ENCODE data around the gene SMARCD2. TPM values are rescaled to one million over a fixed set of nuclear protein-coding genes. Genes with fewer than 3 reads are reported as not detected.
"Not testable (repeated sequence)": the region's sequence is repeated elsewhere in the genome, so short reads cannot be mapped to it uniquely, and the experiment has no call there.

The SMARCD2 gene
- total RNA-seq (100 to 1,000 TPM; 113 to 114 TPM), polyA plus RNA-seq (100 to 1,000 TPM in 1 of 2 donors, 10 to 100 TPM in 1; 80.4 to 125 TPM)

GRCh38 chr17:63842540-63843386 is at the start of gene SMARCD2:
Gene SMARCD2 (minus strand): TSS chr17:63842685. CDS start chr17:63842674, 11 bp downstream.
- intact Hi-C loops (cut with micrococcal nuclease), result loop anchor here (1.0 to 10.0 kb wide), 7 partner anchors 15 to 662 kb away; partner anchors contain the start of genes CCDC47, CEP95, DCAF7 and DDX5
- Histone ChIP-seq H3K9me3 (ENCODE audit: control insufficient read depth in 1 of 2, low read length in 2 of 2) (no peaks in the 10 kb centered on the region), H3K4me3 (ENCODE audit: low read length in 2 of 2) (peak within 1 kb of the TSS; percentile 58 to 72), H3K27me3 (ENCODE audit: insufficient read depth, low read length) (no peaks in the 10 kb centered on the region), H3K4me1 (ENCODE audit: insufficient read depth, low read length) (peaks cover 48% of the 10 kb centered on the region), H3K27ac (ENCODE audit: low read depth, low read length) (peak within 1 kb of the TSS; percentile 84), H3K36me3 (ENCODE audit: insufficient read depth, low read length) (no peaks in the 10 kb centered on the region)
- POLR2A ChIA-PET (ENCODE audit: partially characterized antibody), result interaction anchor here (0.7 to 8.8 kb wide), 17 partner anchors 14 to 663 kb away, joined by 3 to 104 read pairs (median 4); partner anchors contain the start of genes CCDC47, DDX42, FTSJ3 and LIMD2
- peak; percentile 97 to 98 (median 98) for DNase-seq
- Mint-ChIP-seq H3K27ac (peak within 1 kb of the TSS; percentile 87 to 96 (median 95)), H3K4me3 (peak within 1 kb of the TSS; percentile 86 to 97 (median 94)), H3K9me3 (no peaks in the 10 kb centered on the region), H3K27me3 (no peaks in the 10 kb centered on the region), H3K36me3 (peaks cover 0 to 16% of the 10 kb centered on the region in 2 donors), H3K4me1 (peaks cover 17 to 57% (median 35%) of the 10 kb centered on the region in 4 donors)
- CTCF ChIA-PET (ENCODE audit: partially characterized antibody), result interaction anchor here (0.8 to 2.6 kb wide), 7 partner anchors 8 to 412 kb away, joined by 3 to 16 read pairs (median 3); partner anchors contain the start of genes CCDC47, DDX42 and PSMC5

- H3K27ac ChIP-seq (ENCODE audit: low read depth, low read length); H3K9me3 Mint-ChIP-seq; H3K4me1 Mint-ChIP-seq; H3K9me3 ChIP-seq (ENCODE audit: control insufficient read depth in 1 of 2, low read length in 2 of 2); H3K4me3 ChIP-seq (ENCODE audit: low read length in 2 of 2); POLR2A ChIA-PET (ENCODE audit: partially characterized antibody); H3K27me3 ChIP-seq (ENCODE audit: insufficient read depth, low read length); intact Hi-C loops (cut with micrococcal nuclease); H3K36me3 Mint-ChIP-seq; H3K4me1 ChIP-seq (ENCODE audit: insufficient read depth, low read length); H3K36me3 ChIP-seq (ENCODE audit: insufficient read depth, low read length); H3K27me3 Mint-ChIP-seq; H3K27ac Mint-ChIP-seq: not testable (repeated sequence)
- H3K4me3 Mint-ChIP-seq, result peak overlapping the region in 2 of 8 donors; percentile 17 to 53
- peak in 4 of 5 donors; percentile 26 to 44 (median 36) for DNase-seq
- CTCF ChIA-PET (ENCODE audit: partially characterized antibody), result interaction anchor here (0.7 to 3.4 kb wide), 17 partner anchors 8 to 382 kb away, joined by 3 to 23 read pairs (median 3); partner anchors contain the start of genes CD79B, GH1, GH2 and ICAM2
Observed at GRCh38 chr17:63889026-63889848, 46.8 kb upstream of the SMARCD2 start.

GRCh38 chr17:63885119-63885518 is 42.6 kb upstream of the SMARCD2 start:
- H3K9me3 ChIP-seq (ENCODE audit: control insufficient read depth in 1 of 2, low read length in 2 of 2); H3K27ac Mint-ChIP-seq; H3K4me3 Mint-ChIP-seq; DNase-seq; POLR2A ChIA-PET (ENCODE audit: partially characterized antibody); H3K9me3 Mint-ChIP-seq; intact Hi-C loops (cut with micrococcal nuclease); H3K36me3 ChIP-seq (ENCODE audit: insufficient read depth, low read length); H3K27me3 ChIP-seq (ENCODE audit: insufficient read depth, low read length); H3K4me1 ChIP-seq (ENCODE audit: insufficient read depth, low read length); H3K36me3 Mint-ChIP-seq; H3K27ac ChIP-seq (ENCODE audit: low read depth, low read length); H3K4me3 ChIP-seq (ENCODE audit: low read length in 2 of 2); H3K27me3 Mint-ChIP-seq: not testable (repeated sequence)
- peaks cover 5 to 10% (median 8%) of the 10 kb centered on the region in 4 donors for H3K4me1 Mint-ChIP-seq
- CTCF ChIA-PET (ENCODE audit: partially characterized antibody), result interaction anchor here (1.7 kb wide), 1 partner anchor 264 kb away, joined by 4 read pairs; no protein-coding TSS in a partner anchor

- H3K4me1 Mint-ChIP-seq; H3K36me3 Mint-ChIP-seq; H3K4me3 Mint-ChIP-seq; H3K27me3 Mint-ChIP-seq; intact Hi-C loops (cut with micrococcal nuclease); H3K9me3 Mint-ChIP-seq; H3K36me3 ChIP-seq (ENCODE audit: insufficient read depth, low read length); H3K27ac Mint-ChIP-seq; H3K27me3 ChIP-seq (ENCODE audit: insufficient read depth, low read length); H3K27ac ChIP-seq (ENCODE audit: low read depth, low read length); POLR2A ChIA-PET (ENCODE audit: partially characterized antibody); H3K4me3 ChIP-seq (ENCODE audit: low read length in 2 of 2); DNase-seq; H3K9me3 ChIP-seq (ENCODE audit: control insufficient read depth in 1 of 2, low read length in 2 of 2); H3K4me1 ChIP-seq (ENCODE audit: insufficient read depth, low read length): not testable (repeated sequence)
- CTCF ChIA-PET (ENCODE audit: partially characterized antibody), result interaction anchor here (0.6 to 1.8 kb wide), 10 partner anchors 13 to 513 kb away, joined by 3 to 7 read pairs (median 4); no protein-coding TSS in a partner anchor
Observed at GRCh38 chr17:63882626-63883126, 40.2 kb upstream of the SMARCD2 start.

- peaks cover 0 to 3% (median 0%) of the 10 kb centered on the region in 4 donors for H3K4me1 Mint-ChIP-seq
- peak within 1 kb of the TSS in 2 of 7 donors; percentile 48 to 53 for H3K27ac Mint-ChIP-seq
- POLR2A ChIA-PET (ENCODE audit: partially characterized antibody), result no interaction called here
- Histone ChIP-seq H3K27me3 (ENCODE audit: insufficient read depth, low read length) (no peaks in the 10 kb centered on the region), H3K9me3 (ENCODE audit: control insufficient read depth in 1 of 2, low read length in 2 of 2) (no peaks in the 10 kb centered on the region), H3K36me3 (ENCODE audit: insufficient read depth, low read length) (no peaks in the 10 kb centered on the region), H3K4me1 (ENCODE audit: insufficient read depth, low read length) (no peaks in the 10 kb centered on the region), H3K4me3 (ENCODE audit: low read length in 2 of 2) (no peak within 1 kb of the TSS), H3K27ac (ENCODE audit: low read depth, low read length) (no peak within 1 kb of the TSS)
- peak within 1 kb of the TSS in 1 of 8 donors; percentile 0 for H3K4me3 Mint-ChIP-seq
- DNase-seq, result peak; percentile 51 to 64 (median 56)
- CTCF ChIA-PET (ENCODE audit: partially characterized antibody), result interaction anchor here (0.6 to 1.8 kb wide), 10 partner anchors 8 to 513 kb away, joined by 3 to 7 read pairs (median 4); no protein-coding TSS in a partner anchor
- no peaks in the 10 kb centered on the region for H3K36me3 Mint-ChIP-seq
- peaks cover 0 to 3% of the 10 kb centered on the region in 2 donors for H3K27me3 Mint-ChIP-seq
- H3K9me3 Mint-ChIP-seq, result no peaks in the 10 kb centered on the region
- intact Hi-C loops (cut with micrococcal nuclease), result no loop called here
Observed at GRCh38 chr17:63881935-63882601, 39.6 kb upstream of the SMARCD2 start, which contains the start of gene GH2. Gene GH2 (minus strand): TSS chr17:63881944. CDS start chr17:63881801, 143 bp downstream.

- DNase-seq; H3K4me1 Mint-ChIP-seq; H3K27me3 ChIP-seq (ENCODE audit: insufficient read depth, low read length); H3K9me3 ChIP-seq (ENCODE audit: control insufficient read depth in 1 of 2, low read length in 2 of 2); intact Hi-C loops (cut with micrococcal nuclease); POLR2A ChIA-PET (ENCODE audit: partially characterized antibody); H3K9me3 Mint-ChIP-seq; H3K36me3 ChIP-seq (ENCODE audit: insufficient read depth, low read length); H3K27me3 Mint-ChIP-seq; H3K4me3 ChIP-seq (ENCODE audit: low read length in 2 of 2); H3K4me1 ChIP-seq (ENCODE audit: insufficient read depth, low read length); H3K36me3 Mint-ChIP-seq; H3K4me3 Mint-ChIP-seq; H3K27ac ChIP-seq (ENCODE audit: low read depth, low read length): not testable (repeated sequence)
- CTCF ChIA-PET (ENCODE audit: partially characterized antibody), result interaction anchor here (0.8 to 1.7 kb wide), 5 partner anchors 9 to 148 kb away, joined by 3 to 4 read pairs (median 4); no protein-coding TSS in a partner anchor
- peak overlapping the region in 1 of 7 donors; percentile 53 for H3K27ac Mint-ChIP-seq
Observed at GRCh38 chr17:63881337-63881736, 38.9 kb upstream of the SMARCD2 start.

All from CD4-positive, alpha-beta memory T cell (primary cell).